Activated CD8-positive, alpha-beta memory T cell treated with anti-CD3 and anti-CD28 coated beads, Interleukin-2, amount 50 U/mL, for 48 hours (primary cell): ENCODE measurements around the gene ACACA.

Source experiments
- DNase-seq: peaks from one replicate; pipeline ENCODE4 v3.0.0-alpha.2; 2020

Gene ACACA

GRCh38 chr17:37340804-37341203, 65.8 kb downstream of the ACACA start:
- no peak for DNase-seq

- DNase-seq = no peak
These were observed 67.3 kb downstream of the ACACA start for GRCh38 chr17:37339321-37339720.

GRCh38 chr17:37338847-37339246, 67.8 kb downstream of the ACACA start:
- no peak for DNase-seq

GRCh38 chr17:37327341-37328090, 79.1 kb downstream of the ACACA start:
- no peak for DNase-seq

GRCh38 chr17:37322826-37323561, 83.6 kb downstream of the ACACA start:
- DNase-seq = no peak

- DNase-seq = no peak
These were observed 84.5 kb downstream of the ACACA start for GRCh38 chr17:37322106-37322505.

- DNase-seq = no peak
These were observed 87.6 kb downstream of the ACACA start for GRCh38 chr17:37318931-37319594.

GRCh38 chr17:37317867-37318266, 88.8 kb downstream of the ACACA start:
- no peak for DNase-seq

GRCh38 chr17:37315601-37316000, 91.0 kb downstream of the ACACA start:
- DNase-seq = no peak

GRCh38 chr17:37312137-37312923, 94.3 kb downstream of the ACACA start:
- DNase-seq = no peak

GRCh38 chr17:37310940-37311339, 95.7 kb downstream of the ACACA start:
- no peak for DNase-seq

- DNase-seq = no peak
These were observed 97.6 kb downstream of the ACACA start for GRCh38 chr17:37309051-37309450.

- no peak for DNase-seq
These were observed 101.2 kb downstream of the ACACA start for GRCh38 chr17:37305406-37305905.

- no peak for DNase-seq
These were observed 105.3 kb downstream of the ACACA start for GRCh38 chr17:37301288-37301687.

- no peak for DNase-seq
These were observed 106.0 kb downstream of the ACACA start for GRCh38 chr17:37300683-37301082.

GRCh38 chr17:37299257-37299980, 107.2 kb downstream of the ACACA start:
- DNase-seq = no peak

- DNase-seq = no peak
These were observed 110.7 kb downstream of the ACACA start for GRCh38 chr17:37295888-37296287.

- no peak for DNase-seq
These were observed 111.7 kb downstream of the ACACA start for GRCh38 chr17:37294888-37295287.

- no peak for DNase-seq
These were observed 112.9 kb downstream of the ACACA start for GRCh38 chr17:37293770-37294169.

GRCh38 chr17:37292429-37293139, 114.1 kb downstream of the ACACA start:
- no peak for DNase-seq

- no peak for DNase-seq
These were observed 115.3 kb downstream of the ACACA start for GRCh38 chr17:37291351-37291750.
